Endothelial cell (in vitro differentiated cells): ENCODE data around the gene GARS1. TPM values are rescaled to one million over a fixed set of nuclear protein-coding genes. Genes with fewer than 3 reads are reported as not detected.
A peak's percentile ranks its signal among the peaks of the same experiment; 100 is the strongest.
"Not testable (repeated sequence)": the region's sequence is repeated elsewhere in the genome, so short reads cannot be mapped to it uniquely, and the experiment has no call there.

Experiments
- DNase-seq: peaks from one replicate; pipeline ENCODE4 v3.0.0; 2021; ENCODE audit warnings: low spot score
- H3K27ac Mint-ChIP-seq: one replicate; pipeline ENCODE4 v1.8.0; 2021; ENCODE audit warnings: mixed read lengths, inconsistent platforms; ENCODE audit not compliant: unreplicated experiment
- H3K27me3 Mint-ChIP-seq: one replicate; pipeline ENCODE4 v1.8.0; 2021; ENCODE audit warnings: mild to moderate bottlenecking, moderate library complexity, mixed read lengths, inconsistent platforms; ENCODE audit not compliant: unreplicated experiment
- H3K36me3 Mint-ChIP-seq: one replicate; pipeline ENCODE4 v1.8.0; 2021; ENCODE audit warnings: mild to moderate bottlenecking, low read depth, mixed read lengths, inconsistent platforms; ENCODE audit not compliant: unreplicated experiment
- H3K4me1 Mint-ChIP-seq: one replicate; pipeline ENCODE4 v1.8.0; 2021; ENCODE audit warnings: mild to moderate bottlenecking, mixed read lengths, inconsistent platforms; ENCODE audit not compliant: unreplicated experiment
- H3K4me3 Mint-ChIP-seq: one replicate; pipeline ENCODE4 v1.8.0; 2021; ENCODE audit warnings: mild to moderate bottlenecking, mixed read lengths, inconsistent platforms; ENCODE audit not compliant: unreplicated experiment
- H3K9me3 Mint-ChIP-seq: one replicate; pipeline ENCODE4 v1.8.0; 2021; ENCODE audit warnings: mixed read lengths, inconsistent platforms; ENCODE audit not compliant: unreplicated experiment
- total RNA-seq: library from RNA; stranded (reverse); fragmentation: NEBNext Ultra II Directional; extraction: Animal tissue kit (Norgen Biotek cat#: 25700); gene quantifications from one replicate; pipeline ENCODE4 v1.2.1, GENCODE V29; 2021; ENCODE audit not compliant: unreplicated experiment
- TF ChIP-seq, protein P1 (sequence below): fragments of 200-600 bp; sonication (generic); IDR thresholded peaks from one replicate; pipeline ENCODE4 v1.5.0; 2021; ENCODE audit warnings: antibody characterized with exemption; ENCODE audit not compliant: unreplicated experiment

The GARS1 gene
- total RNA-seq, 1 donor from 2014 or later: 91.3 TPM

GRCh38 chr7:30585675-30586074, 9.0 kb upstream of the GARS1 start:
- Mint-ChIP-seq H3K27ac (no peak overlapping the region), H3K4me1 (peaks cover 4% of the 10 kb centered on the region), H3K9me3 (no peaks in the 10 kb centered on the region), H3K36me3 (peaks cover 17% of the 10 kb centered on the region), H3K4me3 (no peak overlapping the region), H3K27me3 (no peaks in the 10 kb centered on the region)
- DNase-seq: no peak
- TF ChIP-seq, protein P1, sequence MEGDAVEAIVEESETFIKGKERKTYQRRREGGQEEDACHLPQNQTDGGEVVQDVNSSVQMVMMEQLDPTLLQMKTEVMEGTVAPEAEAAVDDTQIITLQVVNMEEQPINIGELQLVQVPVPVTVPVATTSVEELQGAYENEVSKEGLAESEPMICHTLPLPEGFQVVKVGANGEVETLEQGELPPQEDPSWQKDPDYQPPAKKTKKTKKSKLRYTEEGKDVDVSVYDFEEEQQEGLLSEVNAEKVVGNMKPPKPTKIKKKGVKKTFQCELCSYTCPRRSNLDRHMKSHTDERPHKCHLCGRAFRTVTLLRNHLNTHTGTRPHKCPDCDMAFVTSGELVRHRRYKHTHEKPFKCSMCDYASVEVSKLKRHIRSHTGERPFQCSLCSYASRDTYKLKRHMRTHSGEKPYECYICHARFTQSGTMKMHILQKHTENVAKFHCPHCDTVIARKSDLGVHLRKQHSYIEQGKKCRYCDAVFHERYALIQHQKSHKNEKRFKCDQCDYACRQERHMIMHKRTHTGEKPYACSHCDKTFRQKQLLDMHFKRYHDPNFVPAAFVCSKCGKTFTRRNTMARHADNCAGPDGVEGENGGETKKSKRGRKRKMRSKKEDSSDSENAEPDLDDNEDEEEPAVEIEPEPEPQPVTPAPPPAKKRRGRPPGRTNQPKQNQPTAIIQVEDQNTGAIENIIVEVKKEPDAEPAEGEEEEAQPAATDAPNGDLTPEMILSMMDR: no peak

- not testable (repeated sequence) for H3K9me3 Mint-ChIP-seq, H3K27me3 Mint-ChIP-seq, DNase-seq, H3K4me3 Mint-ChIP-seq, H3K4me1 Mint-ChIP-seq, H3K27ac Mint-ChIP-seq
- H3K36me3 Mint-ChIP-seq: peaks cover 11% of the 10 kb centered on the region
Measured at GRCh38 chr7:30587547-30587946, 7.1 kb upstream of the GARS1 start.

DNA sequence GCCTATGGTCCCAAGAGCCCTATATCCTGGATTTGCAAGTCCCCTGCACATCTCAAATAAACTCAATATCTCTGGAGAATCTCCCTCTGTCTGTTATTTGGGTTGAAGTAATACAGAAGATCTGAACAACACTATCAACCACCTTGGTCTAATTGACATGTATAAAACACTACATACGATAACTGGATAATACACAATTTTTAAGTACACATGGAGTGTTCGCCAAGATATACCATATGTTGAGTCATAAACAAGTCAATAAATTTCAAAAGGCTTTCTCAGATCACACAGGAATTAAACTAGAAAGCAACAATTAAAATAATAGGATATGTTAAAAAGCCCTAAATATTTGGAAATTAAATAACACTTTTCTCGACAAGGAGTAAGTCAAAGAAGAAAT, 5.6 kb upstream of the GARS1 start:
- Mint-ChIP-seq H3K27me3 (no peaks in the 10 kb centered on the region), H3K27ac (no peak overlapping the region), H3K4me1 (peaks cover 8% of the 10 kb centered on the region), H3K9me3 (no peaks in the 10 kb centered on the region), H3K36me3 (peaks cover 11% of the 10 kb centered on the region), H3K4me3 (no peak overlapping the region)
- TF ChIP-seq, protein P1: no peak
- DNase-seq: no peak

DNA sequence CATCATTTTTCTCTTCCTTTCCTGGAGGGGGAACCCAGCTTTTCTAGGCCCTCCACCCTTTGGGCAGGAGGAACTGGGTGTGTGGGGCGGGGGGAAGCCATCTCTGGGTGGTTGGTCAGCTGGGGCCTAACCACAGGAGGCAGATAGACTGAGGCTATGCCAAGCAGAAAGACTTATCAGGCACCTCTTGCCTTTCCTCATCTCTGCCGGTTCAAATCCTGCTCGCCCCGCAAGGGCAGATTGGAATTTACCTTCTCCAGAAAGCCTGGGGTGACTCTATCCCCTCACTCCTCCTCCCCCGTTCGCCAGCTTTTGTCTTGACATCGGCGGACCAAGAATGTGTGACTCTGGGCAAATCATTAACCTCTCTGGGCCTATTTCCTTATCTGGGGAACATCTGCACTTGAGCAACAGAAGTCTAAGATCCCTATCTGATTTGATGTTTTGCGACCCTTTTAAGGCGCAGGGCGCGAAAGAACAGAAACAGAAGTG, 584 bp upstream of the GARS1 start:
- H3K27me3 Mint-ChIP-seq: peaks cover 10% of the 10 kb centered on the region
- peak overlapping the region; percentile 93 for H3K27ac Mint-ChIP-seq
- H3K9me3 Mint-ChIP-seq: no peaks in the 10 kb centered on the region
- peaks cover 7% of the 10 kb centered on the region for H3K36me3 Mint-ChIP-seq
- peak overlapping the region; percentile 100 for H3K4me3 Mint-ChIP-seq
- DNase-seq: peak; percentile 26
- H3K4me1 Mint-ChIP-seq: peaks cover 22% of the 10 kb centered on the region
- TF ChIP-seq, protein P1: no peak

DNA sequence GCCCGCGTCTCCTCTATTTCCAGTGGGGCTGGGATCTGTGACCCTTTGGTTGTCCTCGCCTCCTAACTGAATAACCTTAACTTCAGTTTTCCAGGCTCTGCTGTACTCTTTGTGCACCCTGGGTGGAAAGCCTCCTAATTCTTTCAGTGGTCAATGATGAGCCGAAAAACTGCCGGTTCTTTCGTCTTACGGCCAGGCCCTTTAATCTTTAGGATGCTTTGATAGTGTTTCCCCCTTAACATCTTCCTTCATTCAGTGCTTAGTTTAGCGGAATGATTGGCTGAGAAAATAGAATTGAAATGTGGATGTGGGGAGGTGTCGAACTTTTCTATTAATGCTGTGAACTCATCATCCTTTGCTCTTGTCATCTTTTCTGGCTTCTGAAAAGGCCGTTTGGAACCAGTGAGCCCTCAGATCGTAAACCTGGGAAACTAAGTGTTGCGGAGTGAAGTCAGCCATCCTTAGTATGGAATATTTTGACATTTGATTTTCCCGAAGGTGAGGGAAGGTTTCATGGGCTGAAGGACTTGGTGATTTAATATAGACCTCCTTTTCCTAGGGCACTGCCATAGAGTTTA, 847 bp downstream of the GARS1 start:
- TF ChIP-seq, protein P1: no peak
- peaks cover 22% of the 10 kb centered on the region for H3K4me1 Mint-ChIP-seq
- peak overlapping the region; percentile 92 for H3K27ac Mint-ChIP-seq
- peaks cover 11% of the 10 kb centered on the region for H3K36me3 Mint-ChIP-seq
- H3K9me3 Mint-ChIP-seq: no peaks in the 10 kb centered on the region
- peak overlapping the region; percentile 100 for H3K4me3 Mint-ChIP-seq
- DNase-seq: no peak
- H3K27me3 Mint-ChIP-seq: peaks cover 10% of the 10 kb centered on the region
